ENCODE data around the gene POLQ.

- TF ChIP-seq POLR2A (IDR thresholded peaks at IDR 0.05) (no peak), CTCF (IDR thresholded peaks at IDR 0.05) (no peak), EP300 (IDR thresholded peaks at IDR 0.05) (no peak)
Observed at GRCh38 chr3:121531269-121531668, 14.5 kb downstream of the POLQ start.
